SK-N-MC (cell line): Measurements from ENCODE around the gene TBC1D20.
"Not testable (repeated sequence)": the region's sequence is repeated elsewhere in the genome, so short reads cannot be mapped to it uniquely, and the experiment has no call there.

Experiments used
- DNase-seq: peaks from one replicate; pipeline ENCODE4 v3.0.0-alpha.2; 2011; ENCODE audit warnings: low read depth, low spot score
- H3K27ac ChIP-seq: fragments of 200-600 bp; sonication (generic); 2 replicates; pipeline ENCODE4 v1.5.1; 2016; ENCODE audit warnings: mixed run types
- H3K36me3 ChIP-seq: fragments of 200-600 bp; sonication (generic); 2 replicates; pipeline ENCODE4 v1.6.1; 2017; ENCODE audit warnings: antibody characterized with exemption, low read length, mixed read lengths; ENCODE audit not compliant: insufficient read depth
- H3K4me3 ChIP-seq: fragments of 200-600 bp; sonication (generic); 2 replicates; pipeline ENCODE4 v1.5.1; 2016
- H3K9ac ChIP-seq: fragments of 200-600 bp; sonication (generic); 2 replicates; pipeline ENCODE4 v1.8.0; 2017; ENCODE audit warnings: mixed run types, mixed read lengths; ENCODE audit not compliant: insufficient read length
- H3K9me3 ChIP-seq: fragments of 200-600 bp; sonication (generic); 2 replicates; pipeline ENCODE4 v1.6.1; 2017; ENCODE audit warnings: low read depth, mild to moderate bottlenecking, antibody characterized with exemption, low read length, moderate library complexity, mixed read lengths
- EZH2 ChIP-seq: fragments of 200-600 bp; sonication (generic); IDR thresholded peaks from one replicate; pipeline ENCODE4 v1.6.1; 2017; ENCODE audit warnings: antibody characterized with exemption
- FOXP2 ChIP-seq: optimal IDR thresholded peaks from 2 replicates; pipeline ENCODE3; 2011; ENCODE audit warnings: mild to moderate bottlenecking, moderate library complexity; ENCODE audit not compliant: insufficient read depth; ENCODE audit errors: extremely low read length, control extremely low read depth
- POLR2AphosphoS5 ChIP-seq: IDR thresholded peaks from 2 replicates; pipeline ENCODE4 v1.6.1; 2012; ENCODE audit warnings: mild to moderate bottlenecking, low read depth, low read length, borderline replicate concordance

Gene TBC1D20

GRCh38 chr20:462199-462991, at the start of gene TBC1D20:
Gene TBC1D20 (minus strand): TSS chr20:462533. CDS start chr20:462405, 128 bp downstream.
- peak within 1 kb of the TSS; percentile 61; the same call in 1 of the 2 replicates for H3K27ac ChIP-seq
- H3K9me3 ChIP-seq: no peaks in the 10 kb centered on the region
- H3K9ac ChIP-seq: peak within 1 kb of the TSS; percentile 89
- no peak for TF ChIP-seq EZH2
- peak; percentile 65; the same call in 1 of the 2 replicates for TF ChIP-seq POLR2AphosphoS5
- DNase-seq: peak; percentile 30
- H3K36me3 ChIP-seq: no peaks in the 10 kb centered on the region
- H3K4me3 ChIP-seq: peak within 1 kb of the TSS; percentile 84

- H3K4me3 ChIP-seq, H3K9ac ChIP-seq, H3K27ac ChIP-seq, H3K9me3 ChIP-seq, DNase-seq: not testable (repeated sequence)
- peaks cover 67% of the 10 kb centered on the region for H3K36me3 ChIP-seq
Measured at GRCh38 chr20:510328-511057, 48.2 kb upstream of the TBC1D20 start.

- not testable (repeated sequence) for DNase-seq, H3K27ac ChIP-seq, H3K4me3 ChIP-seq, H3K9me3 ChIP-seq, H3K9ac ChIP-seq
- H3K36me3 ChIP-seq: peaks cover 74% of the 10 kb centered on the region
Measured at GRCh38 chr20:508364-508787, 46.0 kb upstream of the TBC1D20 start.

- TF ChIP-seq FOXP2: no peak
- TF ChIP-seq EZH2: no peak
- no peak for TF ChIP-seq POLR2AphosphoS5
- no peak for DNase-seq
- H3K9ac ChIP-seq: no peak overlapping the region
- H3K4me3 ChIP-seq: no peak overlapping the region
- no peaks in the 10 kb centered on the region for H3K9me3 ChIP-seq
- no peak overlapping the region for H3K27ac ChIP-seq
- peaks cover 75% of the 10 kb centered on the region for H3K36me3 ChIP-seq
Measured at GRCh38 chr20:507761-508332, 45.5 kb upstream of the TBC1D20 start.

- no peak overlapping the region for H3K4me3 ChIP-seq
- TF ChIP-seq POLR2AphosphoS5 (no peak), FOXP2 (no peak), EZH2 (no peak)
- H3K36me3 ChIP-seq: peaks cover 75% of the 10 kb centered on the region
Measured at GRCh38 chr20:507006-507758, 44.8 kb upstream of the TBC1D20 start.

GRCh38 chr20:504632-505075, 42.3 kb upstream of the TBC1D20 start:
- Histone ChIP-seq H3K4me3 (no peak overlapping the region), H3K9me3 (no peaks in the 10 kb centered on the region), H3K36me3 (peaks cover 83% of the 10 kb centered on the region), H3K9ac (no peak overlapping the region), H3K27ac (no peak overlapping the region)
- TF ChIP-seq FOXP2 (no peak), EZH2 (no peak), POLR2AphosphoS5 (no peak)
- no peak for DNase-seq

More at GRCh38 chr20:507006-507758, 44.8 kb upstream of the TBC1D20 start:
- H3K27ac ChIP-seq: no peak overlapping the region
- no peak for DNase-seq
- no peaks in the 10 kb centered on the region for H3K9me3 ChIP-seq
- no peak overlapping the region for H3K9ac ChIP-seq

- H3K4me3 ChIP-seq: no peak overlapping the region
- H3K9me3 ChIP-seq: no peaks in the 10 kb centered on the region
- H3K9ac ChIP-seq: no peak overlapping the region
- no peak overlapping the region for H3K27ac ChIP-seq
- peaks cover 86% of the 10 kb centered on the region for H3K36me3 ChIP-seq
- DNase-seq: no peak
- TF ChIP-seq FOXP2: no peak
- no peak for TF ChIP-seq EZH2
- no peak for TF ChIP-seq POLR2AphosphoS5
Measured at GRCh38 chr20:503048-503737, 40.9 kb upstream of the TBC1D20 start.

- TF ChIP-seq EZH2: no peak
- TF ChIP-seq POLR2AphosphoS5: no peak
- TF ChIP-seq FOXP2: no peak
- no peak for DNase-seq
- no peak overlapping the region for H3K27ac ChIP-seq
- no peaks in the 10 kb centered on the region for H3K9me3 ChIP-seq
- H3K9ac ChIP-seq: no peak overlapping the region
- H3K4me3 ChIP-seq: no peak overlapping the region
- peaks cover 84% of the 10 kb centered on the region for H3K36me3 ChIP-seq
Measured at GRCh38 chr20:497979-498378, 35.6 kb upstream of the TBC1D20 start.
